Measurements from ENCODE around the gene GAS6.

Gene GAS6

GRCh38 chr13:113788413-113789135 is 75.3 kb downstream of the GAS6 start:
- DNase-seq: no peak

- no peak for DNase-seq
Observed at GRCh38 chr13:113787694-113788093, 76.2 kb downstream of the GAS6 start.

GRCh38 chr13:113786262-113786841 is 77.5 kb downstream of the GAS6 start:
- DNase-seq: no peak

- no peak for DNase-seq
Observed at GRCh38 chr13:113785051-113786010, 78.5 kb downstream of the GAS6 start.

- no peak for DNase-seq
Observed at GRCh38 chr13:113784645-113785024, 79.2 kb downstream of the GAS6 start.

- DNase-seq: no peak
Observed at GRCh38 chr13:113783966-113784644, 79.8 kb downstream of the GAS6 start.

- DNase-seq: no peak
Observed at GRCh38 chr13:113783200-113783881, 80.5 kb downstream of the GAS6 start.

GRCh38 chr13:113782472-113782871 is 81.4 kb downstream of the GAS6 start:
- no peak for DNase-seq

GRCh38 chr13:113781571-113781970 is 82.3 kb downstream of the GAS6 start:
- DNase-seq: no peak

GRCh38 chr13:113777311-113778260 is 86.3 kb downstream of the GAS6 start:
- DNase-seq: no peak

- DNase-seq: no peak
Observed at GRCh38 chr13:113776231-113777125, 87.4 kb downstream of the GAS6 start.

GRCh38 chr13:113775451-113776145 is 88.3 kb downstream of the GAS6 start:
- DNase-seq: no peak

GRCh38 chr13:113774177-113775107 is 89.4 kb downstream of the GAS6 start:
- no peak for DNase-seq

GRCh38 chr13:113771709-113772331 is 92.1 kb downstream of the GAS6 start:
- no peak for DNase-seq

GRCh38 chr13:113770937-113771336 is 92.9 kb downstream of the GAS6 start:
- no peak for DNase-seq
